Fibroblast of lung (primary cell): ENCODE data around the gene TMEM184A.

ENCODE experiments used
- CTCF ChIP-seq, 2 donors: IDR thresholded peaks in 1 of 2; conservative IDR thresholded peaks in 1 of 2; 1 replicate in 1 of 2; 2 replicates in 1 of 2; pipeline ENCODE4 v1.5.1; 2011 to 2012; ENCODE audit warnings: low read length in 2 of 2, control low read depth in 1 of 2, inconsistent platforms in 1 of 2, low read depth in 1 of 2, mild to moderate bottlenecking in 1 of 2
- EZH2 ChIP-seq: IDR thresholded peaks from 2 replicates; pipeline ENCODE4 v1.5.1; 2012; ENCODE audit warnings: low read length, control low read depth, mild to moderate bottlenecking; ENCODE audit errors: missing control alignments

- no peak for TF ChIP-seq EZH2
- TF ChIP-seq CTCF (conservative IDR thresholded peaks at IDR 0.05 in 1 of 2, IDR thresholded peaks at IDR 0.05 in 1 of 2; ENCODE audit: low read depth in 1 of 2, low read length in 2 of 2) = no peak
Measured at GRCh38 chr7:1539882-1540775, 15.9 kb downstream of the TMEM184A start.
